Hindlimb muscle (tissue), 1 donor: ENCODE data around the gene CD1D. TPM values are rescaled to one million over a fixed set of nuclear protein-coding genes. Genes with fewer than 3 reads are reported as not detected.
"Not testable (repeated sequence)": the region's sequence is repeated elsewhere in the genome, so short reads cannot be mapped to it uniquely, and the experiment has no call there.

ENCODE experiments used
- DNase-seq: peaks from one replicate; pipeline ENCODE4 v3.0.0-alpha.2; 2013
- polyA plus RNA-seq: library from polyadenylated mRNA; unstranded; fragments of 120-200 nt; gene quantifications from one replicate; pipeline ENCODE4 v1.2.1, GENCODE V29; 2013; ENCODE audit not compliant: insufficient read length

Gene CD1D
- polyA plus RNA-seq, 1 donor: 1.9 TPM

DNA sequence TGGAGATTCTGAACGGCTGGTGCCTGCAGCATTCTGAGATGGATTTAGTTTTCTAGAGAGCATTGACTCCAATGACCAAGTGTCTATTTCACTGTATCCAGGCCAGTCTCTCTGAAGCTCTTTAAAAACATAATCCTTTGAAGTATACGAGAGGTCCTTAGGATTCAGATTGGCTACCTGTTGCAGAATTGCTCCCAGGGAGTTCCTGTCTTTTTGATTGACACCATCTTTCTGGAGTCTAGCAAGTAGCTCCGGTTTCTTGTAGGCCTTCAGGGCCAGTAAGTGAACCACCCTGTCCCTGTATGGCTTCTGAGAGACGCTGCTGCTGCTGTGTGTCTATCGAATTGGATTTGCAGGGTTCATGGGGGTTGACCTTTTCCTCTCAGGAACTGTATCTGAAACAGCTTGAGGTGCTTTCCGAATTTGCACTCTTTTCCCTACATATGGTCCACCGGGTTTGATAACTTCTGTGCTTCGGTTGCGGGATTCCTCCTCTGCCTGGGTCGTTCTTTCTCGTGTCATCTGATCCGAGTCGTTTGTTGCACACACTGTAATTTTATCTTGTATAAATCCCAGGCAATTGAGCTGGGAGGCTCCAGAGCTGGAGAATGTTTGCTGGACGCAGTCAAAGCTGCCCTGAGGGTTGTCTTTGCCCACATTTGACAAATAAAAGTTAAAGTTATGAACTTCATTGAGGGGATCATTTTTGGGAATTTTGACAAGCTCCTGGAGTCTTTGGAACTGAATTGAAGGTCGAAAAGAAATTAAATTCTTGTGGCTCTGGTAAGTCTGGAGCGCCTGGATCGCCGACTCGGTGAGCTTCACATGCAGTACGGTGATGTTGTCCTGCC, 3.6 kb upstream of the CD1D start:
- DNase-seq: not testable (repeated sequence)

DNA sequence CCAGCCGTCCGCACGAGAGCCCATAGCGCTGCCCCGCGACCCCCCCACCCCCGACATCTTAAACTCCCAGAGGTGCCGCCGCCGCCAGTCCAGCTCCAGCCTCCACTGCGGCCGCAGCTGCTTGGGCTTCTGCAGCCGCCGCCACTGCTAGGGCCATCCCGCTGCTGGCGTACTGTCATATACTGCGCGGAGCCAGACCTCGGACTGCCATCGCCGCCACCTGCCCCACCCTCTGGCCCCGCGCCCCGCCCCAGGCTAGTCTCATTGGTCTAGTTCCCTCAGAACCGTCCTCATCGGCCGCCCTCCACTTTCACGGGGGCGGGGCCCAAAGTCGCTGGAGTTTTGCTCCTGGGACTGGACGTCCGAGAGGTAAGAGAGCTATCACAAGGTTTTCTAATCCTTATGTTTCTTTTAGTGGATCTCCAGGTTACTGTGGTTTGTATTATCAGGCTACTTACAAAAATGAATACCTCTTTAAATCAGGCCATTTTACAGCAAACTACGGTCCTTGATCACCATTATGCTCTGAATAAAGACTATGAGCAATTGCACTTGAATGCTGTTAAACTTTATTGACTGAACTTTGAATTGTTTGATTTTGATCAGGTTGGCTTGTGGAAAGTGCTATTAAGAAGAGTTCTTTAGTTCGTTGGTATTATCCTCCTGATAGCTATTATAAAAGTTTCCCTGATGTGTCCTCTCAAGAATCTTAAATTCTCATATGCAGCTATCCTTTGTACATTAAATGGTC, 2.8 kb upstream of the CD1D start:
- peak; percentile 57 for DNase-seq

DNA sequence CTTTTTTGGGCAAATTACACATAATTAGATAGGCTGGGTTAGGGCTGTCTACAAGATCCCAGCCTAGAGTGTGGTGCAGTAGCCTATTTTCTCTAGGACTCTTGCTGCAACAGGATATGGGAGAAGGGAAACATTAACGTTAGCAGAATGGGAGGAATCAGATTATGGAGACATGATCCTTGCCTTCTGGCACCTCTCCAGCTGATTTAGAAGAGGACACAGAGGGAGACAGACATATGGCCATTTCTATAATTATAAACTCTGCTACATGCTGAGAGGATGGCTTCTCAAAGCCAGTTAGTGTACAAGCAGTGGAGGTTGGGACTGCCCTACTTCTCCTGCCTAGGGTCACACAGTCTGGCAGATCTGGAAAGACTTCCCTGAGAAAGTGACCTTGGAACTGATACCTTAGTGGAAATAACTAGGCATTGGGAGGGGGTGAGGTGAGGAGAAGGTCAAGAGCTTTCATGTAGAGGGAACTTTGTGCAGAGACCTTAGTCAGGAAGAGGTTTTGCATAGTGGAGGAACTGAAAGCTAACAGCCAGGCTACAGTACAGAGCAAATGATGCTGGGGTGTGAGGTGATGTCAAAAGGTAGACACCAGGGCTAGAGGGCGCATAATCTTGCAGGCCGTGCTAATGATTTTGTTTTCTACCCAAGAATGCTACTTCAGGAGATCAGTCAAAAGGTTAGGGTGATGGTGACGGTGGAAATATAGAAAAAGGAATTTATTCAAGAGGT, 1.2 kb upstream of the CD1D start:
- no peak for DNase-seq

DNA sequence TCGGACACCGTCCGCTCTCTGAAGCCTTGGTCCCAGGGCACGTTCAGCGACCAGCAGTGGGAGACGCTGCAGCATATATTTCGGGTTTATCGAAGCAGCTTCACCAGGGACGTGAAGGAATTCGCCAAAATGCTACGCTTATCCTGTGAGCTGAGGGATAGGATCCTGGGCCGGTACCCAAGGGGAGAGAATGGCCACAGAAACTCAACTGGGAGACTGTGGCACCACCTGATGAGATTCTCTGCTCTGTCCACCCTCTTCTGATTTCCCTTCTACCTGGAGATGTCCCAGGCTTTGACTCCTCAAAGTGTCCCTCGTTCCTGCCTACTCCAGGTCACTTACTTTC, 855 bp downstream of the CD1D start:
- DNase-seq: no peak

DNA sequence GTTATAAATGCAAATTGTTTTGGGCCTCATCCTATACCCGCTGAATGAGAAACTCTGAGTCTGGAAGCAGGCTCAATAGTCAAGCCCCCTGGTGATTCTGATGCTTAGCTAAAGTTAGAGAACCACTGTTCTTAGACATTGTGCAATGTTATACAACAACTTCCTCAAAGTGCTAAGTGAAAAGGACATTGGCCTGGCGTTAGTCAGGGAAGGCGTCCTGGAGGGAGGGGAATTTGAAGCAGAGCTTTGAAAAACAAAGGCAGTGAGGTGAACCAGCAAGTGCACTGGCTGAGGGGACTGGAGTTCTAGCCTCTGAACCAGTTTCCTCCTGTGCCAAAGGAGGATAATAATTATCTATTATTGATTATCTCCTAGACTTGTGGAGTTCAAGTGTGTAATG, 5.1 kb downstream of the CD1D start:
- no peak for DNase-seq

DNA sequence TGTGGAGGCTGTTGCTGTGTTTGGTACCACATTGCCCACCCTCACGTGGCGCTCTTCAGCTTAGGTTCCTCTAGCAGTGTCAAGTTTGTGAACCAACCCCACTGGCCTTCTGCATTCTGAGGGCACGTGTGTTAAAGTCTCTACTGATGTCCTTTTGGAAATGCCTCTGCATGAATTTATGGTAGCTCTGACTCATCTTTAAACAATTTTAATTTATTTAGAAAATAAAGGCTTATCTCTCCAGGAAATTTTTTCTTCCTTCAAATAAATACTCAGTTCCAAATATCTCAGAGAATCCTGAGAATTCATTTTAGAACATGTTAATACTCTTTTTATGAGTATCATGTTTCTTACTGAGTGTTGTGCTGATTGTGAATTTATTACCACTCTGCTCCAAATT, 5.5 kb downstream of the CD1D start:
- DNase-seq: no peak

DNA sequence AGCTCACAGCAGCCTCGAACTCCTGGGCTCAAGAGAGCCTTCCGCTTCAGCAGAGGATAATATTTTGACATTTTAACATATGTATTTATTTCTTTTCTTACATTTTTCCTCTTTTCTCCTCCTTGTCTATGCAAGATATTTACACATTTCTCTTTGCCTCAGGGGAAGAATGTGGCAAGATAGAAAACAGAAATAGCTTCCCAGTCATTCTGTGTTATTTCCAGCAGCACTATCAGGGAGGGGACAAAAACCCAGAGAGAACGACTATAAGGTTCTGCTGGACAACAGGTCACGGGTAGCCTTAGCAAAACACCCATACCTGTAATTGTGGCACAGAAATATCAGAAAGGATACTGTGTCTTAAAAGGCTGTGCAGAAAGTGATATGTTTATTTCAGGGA, 7.9 kb downstream of the CD1D start:
- DNase-seq: no peak

DNA sequence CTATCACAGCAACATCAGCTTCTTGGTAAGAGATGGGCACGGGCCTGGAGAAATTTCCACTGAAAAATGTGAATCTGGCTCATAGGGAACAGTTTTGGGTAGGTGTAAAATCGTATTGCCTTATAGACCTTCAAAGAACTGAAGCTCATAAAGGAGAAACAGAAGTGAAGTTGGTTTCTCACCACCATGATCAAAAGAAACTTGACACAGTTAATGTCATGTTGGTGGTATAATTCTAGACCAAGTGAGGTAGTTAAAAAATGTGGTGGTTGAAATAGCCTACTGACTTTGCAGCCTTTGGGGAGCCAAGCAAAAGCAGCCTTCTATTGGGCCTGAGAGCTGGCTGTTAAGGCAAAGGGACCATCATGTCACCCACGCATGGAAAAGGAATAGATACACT, 8.9 kb downstream of the CD1D start:
- no peak for DNase-seq

DNA sequence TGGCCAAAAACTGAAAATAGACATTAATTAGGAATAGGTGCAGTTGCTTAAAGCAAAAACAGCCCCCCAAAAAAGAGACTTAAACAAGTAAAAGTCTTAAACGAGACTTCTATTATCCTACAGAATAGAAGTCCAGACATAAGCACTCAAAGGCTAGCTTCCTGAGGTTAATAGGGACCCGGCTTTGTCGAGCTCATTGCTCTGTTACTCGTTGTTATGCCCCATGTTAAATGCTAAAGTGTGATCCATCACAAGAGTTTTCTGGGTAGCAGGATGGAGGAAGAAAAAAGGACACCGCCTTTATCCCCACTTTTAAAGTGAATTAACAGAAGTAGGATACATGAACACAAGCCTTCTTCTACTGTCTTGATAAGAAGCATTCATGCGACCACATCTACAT, 10.6 kb downstream of the CD1D start:
- DNase-seq: no peak

DNA sequence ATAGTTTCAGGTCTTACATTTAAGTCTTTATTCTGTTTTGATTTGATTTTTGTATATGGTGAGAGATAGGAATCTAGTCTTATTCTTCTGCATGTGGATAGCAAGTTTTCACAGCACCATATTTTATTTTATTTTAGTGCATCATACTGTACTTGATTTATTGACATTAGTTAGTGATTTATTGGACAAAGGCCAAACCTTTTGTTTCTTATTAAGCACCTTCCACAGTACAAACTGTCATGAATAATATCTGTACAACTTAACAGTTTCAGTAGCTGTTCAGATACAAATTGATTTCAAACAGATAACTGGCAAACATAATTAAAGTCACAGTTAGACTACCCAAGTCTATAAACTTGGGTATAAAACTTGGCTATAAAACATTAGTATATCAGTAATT, 15.8 kb downstream of the CD1D start:
- DNase-seq: no peak

DNA sequence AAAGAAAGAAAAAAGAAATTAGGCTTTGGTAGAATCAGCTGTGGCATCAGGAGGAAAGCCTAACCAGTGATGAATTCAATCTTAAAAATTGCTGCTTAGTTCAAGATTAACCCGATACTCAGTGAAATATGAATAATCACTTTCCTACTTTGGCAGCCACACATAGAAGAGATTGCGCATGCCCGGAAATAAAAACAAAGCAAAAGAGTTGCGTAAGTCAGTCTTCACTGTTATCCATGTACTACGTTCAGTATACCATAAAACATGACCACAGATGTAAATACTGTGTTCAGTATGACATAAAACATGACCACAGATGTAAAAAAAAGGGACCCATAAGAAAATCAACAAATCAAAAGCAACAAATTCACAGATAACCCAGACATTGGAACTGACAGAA, 19.2 kb downstream of the CD1D start:
- DNase-seq: no peak

DNA sequence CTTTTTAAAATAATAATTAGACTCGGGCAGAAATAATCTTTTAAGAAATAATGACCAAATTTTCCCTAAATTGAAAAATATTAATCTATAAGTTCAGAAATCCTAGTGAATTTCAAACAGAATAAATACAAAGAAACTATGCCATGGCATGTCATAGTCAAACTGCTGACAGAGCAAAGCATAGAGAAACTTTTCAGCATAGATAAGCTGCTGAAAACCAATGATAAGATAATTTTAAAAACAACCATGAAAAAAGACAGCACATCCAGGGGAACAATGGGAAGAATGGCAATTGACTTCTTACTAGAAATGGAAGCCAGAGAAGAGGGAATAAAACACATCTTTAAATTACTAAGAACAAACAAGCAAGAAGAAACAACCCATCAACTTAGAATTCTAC, 19.8 kb downstream of the CD1D start:
- DNase-seq: no peak

DNA sequence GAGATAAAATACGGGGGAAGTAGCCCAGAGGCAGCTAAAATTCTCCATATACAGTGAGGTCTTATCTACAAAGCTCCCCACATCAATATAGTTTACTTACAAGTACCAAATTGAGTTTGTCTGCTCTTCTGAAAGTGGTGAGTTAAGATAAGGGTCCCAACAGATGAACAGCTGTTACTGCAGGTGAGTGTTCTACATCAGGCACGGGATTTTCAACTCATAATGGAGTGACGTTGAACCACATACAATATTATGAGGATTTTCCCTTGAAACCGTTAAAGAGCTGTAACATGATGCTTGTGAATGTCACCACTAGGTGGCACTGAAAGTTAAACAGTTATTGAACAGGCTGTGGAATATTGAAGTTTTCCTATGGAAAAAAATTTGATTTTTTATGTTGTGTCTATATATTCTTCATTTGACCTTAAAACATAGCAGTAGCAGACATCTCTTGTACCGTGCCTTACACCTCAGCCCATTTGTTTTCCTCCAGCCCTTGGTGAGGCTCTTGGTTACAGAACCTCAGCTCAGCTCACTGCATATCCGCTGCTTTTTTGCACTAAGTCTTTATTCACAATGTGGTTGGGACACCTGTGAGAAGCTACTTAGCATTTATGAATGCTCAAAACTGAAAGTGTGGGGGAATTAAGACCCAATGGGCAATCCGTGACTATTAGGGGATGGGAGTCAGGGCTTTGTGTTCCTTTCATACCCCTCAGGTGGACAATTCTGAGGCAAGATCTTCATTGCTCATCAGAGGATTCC, 23.2 kb downstream of the CD1D start:
- DNase-seq: peak; percentile 57

DNA sequence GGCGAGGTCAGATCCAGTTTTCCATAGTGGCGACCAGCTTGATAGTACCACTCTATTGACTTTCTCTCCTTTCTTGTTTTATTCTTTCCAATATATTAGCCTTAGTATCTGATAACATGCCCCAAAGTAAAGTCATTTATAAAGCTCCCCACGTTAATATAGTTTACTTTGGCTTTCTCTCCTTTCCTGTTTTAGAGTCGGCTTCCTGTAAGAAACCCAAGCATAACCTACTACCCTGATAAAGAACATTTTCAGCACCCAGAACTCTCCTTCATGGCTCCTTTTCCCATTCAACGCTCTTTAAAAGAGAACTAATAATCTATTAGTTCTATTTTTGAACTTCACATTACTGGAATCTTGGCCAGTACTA, 23.7 kb downstream of the CD1D start:
- DNase-seq: no peak

DNA sequence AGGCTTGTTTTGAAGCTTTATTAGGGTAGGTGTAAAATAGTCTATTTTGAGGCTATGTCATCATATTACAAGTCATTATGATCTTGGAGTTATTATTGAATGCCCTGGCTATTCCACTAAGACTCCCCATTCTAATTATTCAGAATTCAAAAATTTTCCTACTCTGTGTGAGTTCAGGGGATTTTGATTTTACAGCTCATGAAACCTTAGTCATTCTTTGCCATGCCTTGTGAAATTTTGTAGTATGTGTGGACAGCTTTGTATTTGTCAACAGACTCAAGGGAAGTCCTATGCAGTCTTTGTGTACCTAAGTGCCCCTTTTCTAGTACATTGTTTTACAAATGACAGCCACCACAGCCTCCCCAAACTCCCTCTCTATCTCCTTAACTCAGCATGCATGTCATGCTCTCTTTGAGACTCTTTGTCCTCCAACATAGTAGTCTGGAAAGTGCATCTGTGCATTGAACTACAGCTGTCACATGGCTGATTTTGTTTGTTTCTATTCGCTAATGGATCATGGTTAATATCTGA, 28.0 kb downstream of the CD1D start:
- no peak for DNase-seq

DNA sequence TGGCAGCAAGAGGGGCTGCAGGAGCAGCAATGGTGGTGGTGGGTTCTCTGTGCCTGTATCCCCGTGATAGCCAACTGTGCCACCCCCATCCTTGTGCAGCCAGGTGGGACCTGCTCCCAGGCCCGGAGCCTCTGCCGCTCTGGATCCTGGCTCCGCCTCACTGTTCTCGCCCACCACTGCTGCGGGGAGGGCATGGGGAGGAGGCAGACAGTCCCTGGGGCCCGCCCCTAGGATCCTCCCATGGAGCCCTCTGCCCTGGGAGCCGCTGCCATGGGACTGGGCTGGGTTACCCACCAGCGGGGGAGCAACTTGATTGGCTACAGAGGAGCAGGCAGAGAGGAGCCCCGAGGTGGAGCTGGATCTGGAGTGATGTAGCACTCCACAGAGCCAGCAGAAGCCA, 31.6 kb downstream of the CD1D start:
- no peak for DNase-seq

DNA sequence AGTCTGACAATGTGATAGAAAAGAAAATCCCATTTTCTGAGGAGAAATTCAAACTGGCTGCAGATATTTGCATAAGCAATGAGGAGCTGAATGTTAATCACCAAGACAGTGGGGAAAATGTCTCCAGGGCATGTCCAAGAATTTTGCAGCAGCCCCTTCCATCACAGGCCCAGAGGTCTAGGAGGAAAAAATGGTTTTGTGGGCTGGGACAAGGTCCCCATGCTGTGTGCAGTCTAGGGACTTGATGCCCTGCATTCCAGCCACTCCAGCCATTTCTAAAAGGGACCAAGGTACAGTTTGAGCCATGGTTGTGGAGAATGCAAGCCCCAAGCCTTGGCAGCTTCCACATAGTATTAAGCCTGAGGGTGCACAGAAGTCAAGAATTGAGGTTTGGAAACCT, 42.8 kb downstream of the CD1D start:
- DNase-seq: not testable (repeated sequence)

DNA sequence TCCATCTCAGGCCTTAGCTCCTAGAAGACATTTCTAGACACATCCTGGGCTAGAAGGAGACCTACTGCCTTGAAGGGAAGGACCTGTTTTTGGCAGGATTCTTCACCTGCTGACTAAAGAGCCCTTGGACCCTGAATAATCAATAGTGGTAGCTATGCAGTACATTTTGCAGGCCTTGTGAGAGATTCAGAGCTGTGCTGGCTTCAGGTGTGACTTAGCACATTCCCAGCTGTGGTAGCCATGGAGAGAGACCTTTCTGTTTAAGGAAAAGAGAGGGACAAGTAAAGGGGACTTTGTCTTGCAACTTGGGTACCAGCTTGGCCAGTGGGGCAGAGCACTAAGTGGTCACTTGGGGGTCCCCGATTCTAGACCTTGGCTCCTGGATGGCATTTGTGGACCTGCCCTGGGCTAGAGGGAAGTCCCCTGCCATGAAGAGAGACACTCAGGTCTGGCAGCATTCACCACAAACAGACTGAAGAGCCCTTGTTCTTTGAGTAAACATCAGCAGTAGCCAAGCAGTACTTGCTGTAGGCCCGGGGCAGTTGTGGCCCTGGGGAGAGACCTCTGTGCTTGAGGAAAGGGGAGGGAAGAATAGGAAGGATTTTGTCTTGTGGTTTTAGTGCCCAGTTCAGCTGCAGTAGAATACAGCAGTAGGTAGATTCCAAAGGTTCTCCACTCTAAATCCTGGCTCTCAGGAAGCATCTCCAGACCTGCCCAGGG, 47.4 kb downstream of the CD1D start:
- DNase-seq: no peak
